NCI-H1694 (cell line): Measurements from ENCODE around the gene AGGF1.
A peak's percentile ranks its signal among the peaks of the same experiment; 100 is the strongest.
"Not testable (repeated sequence)": the region's sequence is repeated elsewhere in the genome, so short reads cannot be mapped to it uniquely, and the experiment has no call there.

Experiments
- DNase-seq: peaks from one replicate; lab custom pipeline; 2025; lab: John Stamatoyannopoulos, UW

AGGF1 gene

DNA sequence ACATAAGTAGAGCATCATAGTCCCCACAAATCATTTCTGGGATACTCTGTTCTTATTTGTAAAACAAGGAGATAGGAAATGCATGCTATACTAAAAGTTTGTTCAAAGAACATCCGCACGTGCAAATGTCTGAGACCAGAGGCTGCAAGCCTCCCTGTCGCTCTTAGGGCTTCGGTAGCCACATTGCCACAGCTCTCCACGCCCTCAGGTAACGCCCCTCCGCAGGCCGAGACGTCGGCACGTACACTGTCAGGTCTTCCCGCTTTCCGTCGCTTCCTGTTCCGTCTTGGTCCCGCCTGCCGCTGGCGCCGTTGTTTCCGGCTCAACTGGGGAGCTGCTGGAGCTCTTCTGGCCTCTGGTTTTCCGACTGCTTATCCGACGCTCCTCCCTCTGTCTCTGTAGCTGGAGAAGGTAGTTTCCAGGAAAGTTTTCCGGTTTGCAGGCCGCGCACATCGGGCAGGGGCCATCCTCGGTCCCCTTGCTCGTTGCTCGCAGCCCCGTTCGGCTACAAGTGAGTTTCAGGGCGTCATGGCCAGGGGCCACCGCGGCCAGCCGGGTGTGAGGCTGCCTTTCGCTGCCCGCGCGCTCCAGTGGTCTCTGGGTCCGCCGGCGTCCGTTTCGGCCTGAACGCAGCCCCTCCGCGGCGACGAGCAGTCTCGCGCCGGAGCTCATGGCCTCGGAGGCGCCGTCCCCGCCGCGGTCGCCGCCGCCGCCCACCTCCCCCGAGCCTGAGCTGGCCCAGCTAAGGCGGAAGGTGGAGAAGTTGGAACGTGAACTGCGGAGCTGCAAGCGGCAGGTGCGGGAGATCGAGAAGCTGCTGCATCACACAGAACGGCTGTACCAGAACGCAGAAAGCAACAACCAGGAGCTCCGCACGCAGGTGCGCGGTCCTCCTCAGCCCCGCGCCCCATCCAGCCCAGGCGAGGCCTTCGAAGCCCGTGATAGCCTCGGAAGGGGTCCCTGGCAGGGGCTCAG lies at the start of gene AGGF1:
Gene AGGF1, plus strand, starts transcription at position 308 of the 975 bp plus-strand sequence. Its CDS starts 363 bp downstream, at position 671.
- peak; percentile 81 for DNase-seq

DNA sequence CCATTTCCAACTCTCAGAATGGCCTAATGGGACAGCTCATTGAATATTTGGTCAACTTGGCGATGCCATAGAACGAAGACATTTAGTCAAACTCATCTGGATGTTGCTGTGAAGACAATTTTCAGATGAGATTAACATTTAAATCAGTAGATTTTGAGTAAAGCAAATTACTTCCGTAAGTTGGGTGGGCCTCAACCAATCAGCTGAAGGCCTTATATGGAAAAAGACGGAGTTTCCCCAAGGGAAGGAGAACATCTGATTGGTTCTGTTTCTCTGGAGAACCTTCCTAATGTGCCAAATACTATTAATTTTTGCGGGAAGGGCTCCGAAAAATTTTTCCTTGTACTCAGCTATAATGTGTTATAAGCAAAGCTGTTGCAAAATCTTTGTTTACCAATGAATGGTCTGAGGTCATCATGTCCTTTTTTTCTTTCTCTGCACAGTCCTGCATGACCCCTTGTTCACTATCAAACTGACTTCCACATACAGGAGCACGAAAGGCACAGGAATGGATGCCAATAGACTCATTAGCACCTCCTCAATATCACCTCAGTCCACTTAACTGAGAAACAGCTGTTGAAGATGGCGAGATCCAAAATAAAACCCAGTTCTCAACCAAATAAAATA lies 49.6 kb upstream of the AGGF1 start:
- DNase-seq, result no peak

GRCh38 chr5:76982450-76982849 lies 47.8 kb upstream of the AGGF1 start:
- DNase-seq, result no peak

- DNase-seq, result no peak
These were observed 46.7 kb upstream of the AGGF1 start for GRCh38 chr5:76983468-76983867.

DNA sequence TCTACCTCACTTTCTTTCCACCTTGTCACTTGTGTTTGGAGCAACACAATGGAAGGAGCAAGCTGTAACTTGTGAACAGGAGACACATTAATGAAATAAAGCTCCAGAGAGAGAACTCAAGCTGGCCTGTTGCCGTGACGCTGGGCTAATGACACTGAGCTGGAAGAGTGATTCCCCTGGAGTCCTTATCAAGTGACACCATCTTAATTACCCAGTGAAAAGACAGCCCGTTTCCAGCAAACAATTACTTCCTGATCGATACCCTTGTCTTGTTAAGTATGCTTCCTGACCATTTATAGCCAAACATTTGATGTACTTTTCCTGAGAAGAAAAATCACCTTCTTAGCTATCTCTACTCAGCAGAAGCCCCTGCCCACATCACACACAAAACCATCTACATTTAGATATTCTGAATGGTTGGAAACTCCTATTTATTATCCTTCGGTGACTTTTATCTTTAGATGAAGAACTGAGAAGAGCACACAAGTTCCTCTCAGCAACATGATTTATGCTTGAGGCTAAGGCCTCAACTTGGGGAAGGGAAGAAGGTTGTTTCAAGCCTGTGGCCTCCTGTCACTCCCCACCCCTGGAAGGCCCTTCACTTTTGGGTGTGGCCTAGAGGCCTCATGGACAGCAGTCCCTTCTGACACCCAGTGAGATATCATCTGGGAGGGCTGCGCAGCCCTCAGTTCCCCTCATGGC lies 43.2 kb upstream of the AGGF1 start:
- DNase-seq, result no peak

- no peak for DNase-seq
These were observed 39.2 kb upstream of the AGGF1 start for GRCh38 chr5:76990899-76991459.

GRCh38 chr5:76993436-76993835 lies 36.8 kb upstream of the AGGF1 start:
- not testable (repeated sequence) for DNase-seq

DNA sequence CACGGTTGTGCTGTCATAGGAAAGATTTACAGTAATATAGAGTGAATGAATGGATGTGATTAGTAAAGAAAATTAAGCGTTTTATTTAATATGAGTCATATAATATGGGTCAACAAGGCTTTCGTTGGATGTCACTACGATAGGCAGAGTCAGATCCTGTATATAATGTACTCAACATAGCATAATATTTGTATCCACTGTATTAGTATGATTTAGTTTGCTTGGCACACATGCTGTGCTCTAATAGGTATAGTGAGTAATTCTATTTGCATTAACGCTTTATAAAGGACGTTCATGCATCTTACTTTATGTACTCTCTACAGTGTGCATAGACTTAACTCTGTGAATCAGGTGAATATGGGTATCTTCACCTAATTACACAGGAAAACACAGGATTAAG lies 35.9 kb upstream of the AGGF1 start:
- DNase-seq, result no peak

GRCh38 chr5:76998251-76998650 lies 32.0 kb upstream of the AGGF1 start:
- not testable (repeated sequence) for DNase-seq

GRCh38 chr5:76999451-76999850 lies 30.8 kb upstream of the AGGF1 start:
- no peak for DNase-seq

DNA sequence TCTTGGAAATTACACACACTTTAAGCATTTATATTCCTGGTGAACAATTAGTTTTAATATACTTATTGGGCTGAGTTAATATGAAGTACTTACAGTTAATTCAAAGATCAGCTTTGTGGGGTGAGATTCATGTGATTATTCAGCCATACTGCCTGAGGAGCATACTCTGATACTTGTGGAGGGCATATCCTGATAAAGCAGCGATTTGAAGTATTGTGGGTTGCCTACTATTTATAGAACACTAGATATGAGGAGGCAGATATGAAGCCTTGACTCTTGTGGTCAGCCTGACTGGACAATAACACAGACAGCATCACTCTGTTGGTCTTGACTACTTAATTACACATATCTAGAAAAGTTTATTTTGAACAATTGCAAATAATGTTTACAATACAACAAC lies 27.0 kb upstream of the AGGF1 start:
- DNase-seq, result no peak

- no peak for DNase-seq
These were observed 24.1 kb upstream of the AGGF1 start for GRCh38 chr5:77006124-77006523.

DNA sequence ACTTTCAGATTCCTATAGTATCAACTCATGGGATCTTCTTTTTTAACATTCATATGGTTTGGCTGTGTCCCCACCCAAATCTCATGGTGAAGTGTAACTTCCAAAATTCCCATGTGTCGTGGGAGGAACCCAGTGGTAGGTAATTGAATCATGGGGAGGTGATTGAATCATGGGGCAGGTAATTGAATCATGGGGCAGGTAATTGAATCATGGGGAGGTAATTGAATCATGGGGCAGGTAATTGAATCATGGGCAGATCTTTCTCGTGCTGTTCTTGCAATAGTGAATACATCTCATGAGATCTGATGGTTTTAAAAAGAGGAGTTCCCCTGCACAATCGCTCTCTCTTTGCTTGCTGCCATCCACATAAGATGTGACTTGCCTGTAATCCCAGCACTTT lies 21.8 kb upstream of the AGGF1 start:
- DNase-seq, result no peak

GRCh38 chr5:77010243-77010642 lies 20.0 kb upstream of the AGGF1 start:
- DNase-seq, result no peak

DNA sequence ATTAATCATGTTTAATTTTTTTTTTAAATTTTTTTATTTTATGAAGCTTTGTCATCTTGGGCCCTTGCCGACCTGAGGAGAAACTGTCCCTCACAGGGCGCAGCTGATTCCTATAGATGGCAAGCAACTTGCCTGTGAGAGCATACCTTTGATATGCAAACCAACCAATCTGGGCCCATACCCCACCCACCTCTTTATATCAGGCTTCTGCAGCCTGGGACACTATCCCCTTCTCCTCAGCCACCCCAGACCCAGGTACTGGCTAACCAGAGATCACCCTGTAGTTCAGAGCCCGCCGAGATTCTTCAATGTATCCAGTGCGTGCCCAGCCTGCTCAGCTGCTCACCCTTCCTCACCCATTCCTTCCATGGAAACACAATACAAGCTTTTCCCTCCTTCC lies 18.7 kb upstream of the AGGF1 start:
- no peak for DNase-seq

DNA sequence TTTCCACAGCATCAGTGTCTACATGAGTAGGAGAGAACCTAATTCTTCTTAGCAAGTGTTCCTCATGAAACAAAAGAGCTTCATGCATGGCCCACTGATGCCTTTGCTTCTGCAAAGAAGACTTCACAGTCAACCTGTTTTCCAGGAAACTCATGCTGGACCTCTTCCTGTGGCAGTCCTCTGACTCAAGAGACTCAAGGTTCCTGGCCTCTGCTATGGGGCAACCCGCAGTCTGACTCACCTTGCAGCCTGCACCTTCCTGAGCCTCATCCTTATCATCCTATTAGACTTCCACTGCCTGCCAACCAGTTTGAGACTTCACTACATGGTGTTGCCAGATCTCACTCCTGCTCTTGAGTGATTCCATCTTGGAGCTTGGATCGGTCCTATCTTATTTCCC lies 17.6 kb upstream of the AGGF1 start:
- DNase-seq, result no peak

GRCh38 chr5:77015938-77016569 lies 14.2 kb upstream of the AGGF1 start:
- peak; percentile 8 for DNase-seq

DNA sequence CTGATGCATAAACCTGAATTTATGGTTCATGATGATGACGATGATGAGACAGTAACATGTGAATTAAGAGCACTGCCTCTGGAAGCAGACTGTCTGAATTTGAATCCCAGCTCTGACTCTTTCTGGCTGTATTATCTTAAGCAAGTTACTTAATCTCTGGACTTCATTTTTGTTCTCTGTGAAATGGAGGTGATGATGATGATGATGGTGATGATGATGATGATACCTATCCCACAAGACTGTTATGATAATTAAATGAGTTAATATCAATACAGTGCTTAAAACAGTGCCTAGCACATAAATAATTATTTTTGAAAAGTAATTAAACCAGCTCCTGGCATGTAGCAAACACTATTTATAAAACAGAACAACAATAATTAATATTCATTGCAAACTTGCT lies 13.2 kb upstream of the AGGF1 start:
- DNase-seq, result no peak

GRCh38 chr5:77017668-77018067 lies 12.5 kb upstream of the AGGF1 start:
- no peak for DNase-seq

- no peak for DNase-seq
These were observed 7.4 kb upstream of the AGGF1 start for GRCh38 chr5:77022511-77023417.

- DNase-seq, result no peak
These were observed 5.7 kb upstream of the AGGF1 start for GRCh38 chr5:77024490-77024889.
